Amygdala (tissue), 56 donors: ENCODE results near the gene COL23A1.

Experiments
- DNase-seq, 56 donors: peaks; one replicate each; lab custom pipeline; 2025; lab: John Stamatoyannopoulos, UW

The COL23A1 gene

GRCh38 chr5:178387061-178387855 is 202.9 kb downstream of the COL23A1 start:
- DNase-seq = no peak

- no peak for DNase-seq
These were observed 203.8 kb downstream of the COL23A1 start for GRCh38 chr5:178386336-178386931.

GRCh38 chr5:178385496-178385890 is 204.7 kb downstream of the COL23A1 start:
- DNase-seq = peak in 1 of 56 donors; percentile 8

GRCh38 chr5:178384816-178385495 is 205.2 kb downstream of the COL23A1 start:
- no peak for DNase-seq

- DNase-seq = peak in 1 of 56 donors; percentile 13
These were observed 206.0 kb downstream of the COL23A1 start for GRCh38 chr5:178383919-178384815.

- no peak for DNase-seq
These were observed 206.8 kb downstream of the COL23A1 start for GRCh38 chr5:178383301-178383918.

GRCh38 chr5:178382754-178383164 is 207.4 kb downstream of the COL23A1 start:
- DNase-seq = no peak

- no peak for DNase-seq
These were observed 208.1 kb downstream of the COL23A1 start for GRCh38 chr5:178381921-178382695.

- no peak for DNase-seq
These were observed 209.0 kb downstream of the COL23A1 start for GRCh38 chr5:178381206-178381605.

- no peak for DNase-seq
These were observed 209.6 kb downstream of the COL23A1 start for GRCh38 chr5:178380541-178381074.

- DNase-seq = no peak
These were observed 210.1 kb downstream of the COL23A1 start for GRCh38 chr5:178380086-178380485.

GRCh38 chr5:178378527-178379484 is 211.4 kb downstream of the COL23A1 start:
- no peak for DNase-seq

GRCh38 chr5:178377583-178378270 is 212.5 kb downstream of the COL23A1 start:
- DNase-seq = no peak

- DNase-seq = no peak
These were observed 213.1 kb downstream of the COL23A1 start for GRCh38 chr5:178376921-178377582.

GRCh38 chr5:178375348-178375747 is 214.8 kb downstream of the COL23A1 start:
- no peak for DNase-seq

- DNase-seq = no peak
These were observed 216.5 kb downstream of the COL23A1 start for GRCh38 chr5:178373711-178374110.

- peak in 25 of 56 donors; percentile 6 to 66 (median 22) for DNase-seq
These were observed 218.0 kb downstream of the COL23A1 start for GRCh38 chr5:178372142-178372571.
